GM19043 (cell line): ENCODE measurements around the gene PSAT1.

Experiments
- ATAC-seq: cut with Tn5 transposase; IDR thresholded peaks from one replicate; pipeline ENCODE4 v1.9.1; 2021; ENCODE audit warnings: low read depth; ENCODE audit not compliant: unreplicated experiment

The PSAT1 gene

DNA sequence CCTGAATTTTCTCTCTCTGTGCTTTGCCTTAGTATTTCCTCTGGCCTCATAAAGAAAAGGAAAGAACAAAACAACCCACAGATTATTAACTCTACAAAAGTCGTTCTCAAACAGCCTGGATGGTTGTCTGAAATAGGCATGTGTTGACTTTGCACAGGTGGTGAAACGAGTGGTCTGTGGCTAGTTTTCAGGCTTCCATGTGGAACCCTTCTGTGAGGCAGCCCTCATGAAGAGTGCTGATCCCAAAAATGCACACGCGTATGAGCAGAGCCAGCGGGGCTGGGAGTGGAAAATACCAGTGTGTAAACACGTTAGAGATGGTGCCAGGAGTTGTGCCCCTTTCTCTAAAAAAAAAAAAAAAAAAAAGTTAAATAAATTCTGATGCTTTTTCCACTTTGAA lies 4.9 kb upstream of the PSAT1 start:
- ATAC-seq = no peak

GRCh38 chr9:78292716-78293497 lies 4.0 kb upstream of the PSAT1 start:
- ATAC-seq = no peak

DNA sequence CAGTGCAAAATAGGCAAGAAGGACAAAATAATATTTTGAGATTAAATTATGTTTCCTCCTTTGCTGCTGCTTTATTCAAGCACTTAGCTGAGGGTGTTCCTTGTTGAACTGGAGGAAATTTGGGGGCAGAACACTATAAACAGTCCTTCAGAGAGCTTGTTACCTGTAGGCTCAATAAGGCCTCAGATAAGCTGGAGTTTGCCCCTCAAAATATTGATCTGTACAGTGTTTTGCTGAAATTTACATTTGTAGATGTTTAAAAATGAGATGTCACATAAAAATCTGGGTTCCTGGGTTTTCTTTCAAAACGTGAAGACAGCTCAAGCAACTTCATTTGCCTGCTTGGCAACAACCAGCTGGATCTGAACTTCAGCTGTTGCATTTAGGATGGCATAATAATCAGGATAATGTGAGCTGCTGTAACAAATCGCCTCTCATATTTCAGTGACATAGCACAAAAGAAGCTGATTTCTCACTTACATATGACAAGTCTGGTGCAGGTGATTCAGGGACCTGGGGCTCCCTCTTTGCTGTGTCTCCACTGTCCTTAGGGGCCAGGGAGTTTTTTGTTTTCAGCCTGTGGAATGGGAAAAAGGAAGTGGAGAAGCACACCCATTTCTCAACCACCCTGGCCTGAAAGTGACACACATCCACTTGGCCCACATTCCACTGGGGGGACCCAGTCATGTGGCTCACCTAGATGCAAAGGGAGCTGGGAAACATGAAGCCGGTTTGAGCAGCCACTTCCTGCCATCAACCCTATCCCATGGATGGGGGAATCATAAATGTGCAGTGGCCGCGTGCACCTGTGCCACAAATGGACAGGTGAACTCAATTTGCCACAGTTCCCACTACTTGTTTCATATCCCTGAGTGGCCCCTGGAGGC lies 2.4 kb upstream of the PSAT1 start:
- ATAC-seq = no peak

- ATAC-seq = no peak
Measured at GRCh38 chr9:78295177-78295575, 1.7 kb upstream of the PSAT1 start.

DNA sequence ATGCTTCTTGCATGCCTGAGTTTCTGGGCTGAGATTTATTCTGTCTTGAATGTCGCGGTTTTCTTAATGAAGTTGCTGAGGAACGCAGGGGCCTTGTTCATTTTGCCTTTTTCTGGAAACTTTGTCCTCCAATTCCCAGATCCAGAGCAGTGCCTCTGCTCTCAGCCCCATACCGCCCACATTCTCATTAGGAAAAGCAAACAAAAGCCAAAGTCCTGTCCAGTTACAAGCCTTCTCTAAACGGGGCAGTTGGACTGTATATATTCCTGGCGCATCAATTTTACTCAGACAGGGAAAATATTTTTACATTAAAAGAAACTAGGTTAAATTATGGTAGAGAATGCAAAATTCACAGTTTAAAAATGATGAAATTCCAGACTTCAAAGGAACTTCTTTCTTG lies 1.2 kb upstream of the PSAT1 start:
- no peak for ATAC-seq

- no peak for ATAC-seq
Measured at GRCh38 chr9:78296201-78296892, 578 bp upstream of the PSAT1 start.

DNA sequence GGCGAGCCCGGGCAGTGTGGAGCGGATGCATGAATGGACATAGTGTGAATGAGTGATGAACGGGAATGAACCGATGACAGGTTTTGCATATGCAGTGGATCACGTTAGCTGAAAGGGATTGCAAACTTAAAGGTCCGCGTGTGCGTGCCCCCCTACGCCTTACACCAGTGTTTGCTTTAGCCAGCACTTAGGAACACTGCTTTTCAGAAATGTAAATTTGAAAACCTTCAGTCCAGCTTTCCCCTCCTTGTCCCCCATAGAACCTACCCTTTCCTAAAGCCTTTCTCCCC lies 692 bp downstream of the PSAT1 start:
- peak; percentile 45 for ATAC-seq

DNA sequence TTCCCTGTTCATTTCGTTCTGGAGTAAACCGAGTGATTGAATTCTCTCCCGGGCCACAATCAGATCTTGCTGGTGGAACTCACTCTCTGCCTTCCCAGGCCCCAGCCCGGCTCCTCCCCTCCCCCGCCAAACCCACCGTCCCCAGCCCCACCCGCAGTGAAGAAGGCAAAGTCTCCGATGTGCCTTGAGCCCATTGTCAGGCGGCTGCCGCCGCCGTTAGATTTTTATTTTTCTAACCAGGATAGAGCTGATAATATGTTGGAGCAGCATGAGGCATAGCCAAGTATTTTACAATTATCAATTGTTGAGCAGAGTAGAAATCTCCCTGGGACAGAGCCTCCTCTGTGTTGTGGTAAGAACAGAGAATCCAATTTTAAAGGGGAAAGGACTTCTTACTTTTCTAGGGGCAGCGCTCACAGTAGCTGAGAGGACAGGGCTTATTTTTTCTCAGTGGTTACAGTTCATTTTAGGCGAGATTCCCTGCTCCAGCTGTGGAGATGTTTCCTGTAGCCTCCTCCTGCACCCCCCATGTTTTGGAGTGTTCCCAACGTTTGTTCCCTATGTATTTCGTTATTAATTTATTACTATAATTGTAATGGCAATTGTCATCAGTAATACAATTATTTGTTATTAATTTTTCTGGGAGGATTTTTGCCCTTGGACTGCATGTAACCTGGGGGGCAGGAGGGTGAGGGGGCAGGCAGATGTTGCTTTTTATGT lies 1.3 kb downstream of the PSAT1 start:
- no peak for ATAC-seq

GRCh38 chr9:78300209-78300608 lies 3.3 kb downstream of the PSAT1 start:
- ATAC-seq = no peak

GRCh38 chr9:78301466-78301865 lies 4.5 kb downstream of the PSAT1 start:
- ATAC-seq = no peak

DNA sequence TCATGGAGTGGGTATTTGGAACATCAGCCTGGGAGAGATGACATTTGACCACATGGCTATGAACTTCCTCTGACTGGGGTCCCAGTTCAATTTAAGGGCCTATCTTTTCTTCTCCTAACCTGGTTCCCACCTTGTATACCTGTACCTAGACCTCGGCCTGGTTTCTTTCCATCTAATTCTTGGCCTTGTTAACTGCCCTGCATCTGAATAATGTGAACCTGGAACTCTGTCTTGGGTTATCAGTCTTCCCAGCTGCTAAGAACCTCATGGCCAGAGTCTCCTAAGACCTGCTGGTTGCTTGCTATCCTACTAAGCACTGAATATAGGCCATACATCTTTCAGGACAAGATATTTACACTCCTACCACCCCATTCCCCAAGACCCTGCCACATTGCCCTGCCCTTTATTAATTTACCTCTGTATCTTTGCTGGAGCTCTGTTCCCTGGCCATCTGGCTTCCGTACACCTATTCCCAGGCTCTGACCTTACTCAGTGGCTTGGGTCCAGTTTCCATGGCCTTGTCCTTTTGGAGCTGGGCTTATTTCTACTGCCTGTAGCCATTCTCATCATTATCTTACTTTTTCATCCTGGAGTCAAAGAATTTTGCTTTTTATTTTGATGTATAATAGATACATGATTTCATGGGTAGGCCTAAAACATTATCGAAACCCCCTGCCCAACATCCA lies 6.6 kb downstream of the PSAT1 start:
- ATAC-seq = no peak

- no peak for ATAC-seq
Measured at GRCh38 chr9:78304357-78304756, 7.4 kb downstream of the PSAT1 start.

DNA sequence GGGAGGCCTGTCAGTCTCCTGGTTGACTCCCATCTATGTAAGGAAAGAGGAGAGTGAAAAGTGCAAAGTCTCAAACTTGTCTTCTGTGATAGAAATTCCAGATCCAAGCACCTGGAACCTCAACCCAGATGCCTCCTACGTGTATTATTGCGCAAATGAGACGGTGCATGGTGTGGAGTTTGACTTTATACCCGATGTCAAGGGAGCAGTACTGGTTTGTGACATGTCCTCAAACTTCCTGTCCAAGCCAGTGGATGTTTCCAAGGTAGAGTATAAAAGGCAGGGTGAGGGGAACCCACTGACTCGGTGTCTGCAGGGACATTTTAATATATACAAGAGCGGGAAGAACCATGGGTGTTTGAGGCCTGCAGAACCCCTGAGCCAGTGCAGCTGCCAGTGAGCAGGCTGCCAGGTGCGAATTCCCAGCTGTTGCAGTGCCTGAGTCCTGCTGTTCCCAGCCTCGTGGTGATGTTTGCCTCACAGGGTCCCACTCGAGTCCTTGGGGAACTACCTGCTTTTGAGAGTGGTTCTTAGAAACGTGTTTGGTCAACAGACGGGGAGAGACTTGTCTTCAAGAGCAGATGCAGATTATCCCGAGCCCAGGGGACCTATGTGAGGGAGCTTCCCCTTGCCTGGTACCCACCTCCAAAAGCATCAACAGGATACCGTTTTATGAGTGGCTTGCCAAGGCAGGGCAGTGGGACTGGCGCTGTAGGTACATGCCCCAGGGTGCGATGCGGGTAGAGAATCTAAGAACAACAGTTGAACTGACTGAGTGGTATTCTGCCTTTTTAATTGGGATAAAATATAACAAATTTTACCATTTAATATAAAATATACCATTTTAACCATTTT lies 9.5 kb downstream of the PSAT1 start:
- no peak for ATAC-seq

DNA sequence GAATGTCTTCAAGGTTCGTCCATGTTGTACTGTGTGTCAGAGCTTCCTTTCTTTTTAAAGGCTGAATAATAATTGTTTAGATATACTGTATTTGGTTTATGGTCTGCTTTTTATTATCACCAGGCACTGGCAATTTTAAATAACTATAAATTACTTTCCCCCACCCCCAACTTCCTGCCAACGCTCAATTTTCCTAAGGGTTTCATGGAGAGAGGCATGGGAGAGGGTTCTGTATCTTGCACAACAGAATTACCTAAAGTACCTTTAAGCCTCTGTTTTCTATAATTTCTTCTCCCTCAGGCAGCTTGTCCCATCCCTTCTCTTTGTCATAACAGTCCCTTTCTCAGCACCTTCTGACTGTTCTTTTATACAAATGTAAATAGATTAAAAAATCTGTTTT lies 10.4 kb downstream of the PSAT1 start:
- ATAC-seq = no peak

DNA sequence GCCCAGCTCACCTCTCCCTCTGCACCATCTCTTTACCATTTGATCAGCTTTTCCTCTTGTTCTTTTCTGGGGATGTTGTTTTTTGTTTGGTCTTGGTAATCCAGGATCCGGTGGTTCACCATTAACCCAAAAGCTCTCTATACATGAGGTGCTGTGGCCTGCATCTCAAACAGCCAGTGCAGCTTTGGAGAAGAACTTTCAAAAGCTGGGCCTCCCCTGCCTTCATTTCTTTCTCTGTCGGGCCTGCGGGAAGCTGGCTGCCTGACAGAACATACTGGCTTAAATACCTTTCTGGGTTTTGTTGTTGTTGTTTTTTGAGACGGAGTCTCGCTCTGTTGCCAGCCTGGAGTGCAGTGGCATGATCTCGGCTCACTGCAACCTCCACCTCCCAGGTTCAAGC lies 12.1 kb downstream of the PSAT1 start:
- ATAC-seq = no peak

DNA sequence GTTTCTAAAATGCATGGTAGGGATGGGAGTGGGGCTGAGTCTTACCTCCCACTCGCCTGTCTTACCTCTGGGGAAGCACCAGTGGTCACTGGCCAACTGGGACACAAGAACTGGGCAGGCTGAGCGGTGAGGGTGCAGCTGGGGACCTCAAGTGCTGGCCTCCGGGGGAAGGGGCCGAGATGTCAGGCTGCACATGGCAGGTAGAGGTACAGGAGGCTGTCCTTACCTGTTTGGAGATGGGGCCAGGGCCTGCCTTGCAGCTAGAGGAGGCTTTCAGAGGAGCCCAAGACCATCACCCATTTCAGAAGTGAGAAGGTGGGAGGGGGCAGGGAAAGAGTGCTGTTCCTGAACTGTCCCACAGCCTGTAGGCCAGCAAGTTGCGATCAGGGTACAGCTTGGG lies 14.2 kb downstream of the PSAT1 start:
- ATAC-seq = no peak

DNA sequence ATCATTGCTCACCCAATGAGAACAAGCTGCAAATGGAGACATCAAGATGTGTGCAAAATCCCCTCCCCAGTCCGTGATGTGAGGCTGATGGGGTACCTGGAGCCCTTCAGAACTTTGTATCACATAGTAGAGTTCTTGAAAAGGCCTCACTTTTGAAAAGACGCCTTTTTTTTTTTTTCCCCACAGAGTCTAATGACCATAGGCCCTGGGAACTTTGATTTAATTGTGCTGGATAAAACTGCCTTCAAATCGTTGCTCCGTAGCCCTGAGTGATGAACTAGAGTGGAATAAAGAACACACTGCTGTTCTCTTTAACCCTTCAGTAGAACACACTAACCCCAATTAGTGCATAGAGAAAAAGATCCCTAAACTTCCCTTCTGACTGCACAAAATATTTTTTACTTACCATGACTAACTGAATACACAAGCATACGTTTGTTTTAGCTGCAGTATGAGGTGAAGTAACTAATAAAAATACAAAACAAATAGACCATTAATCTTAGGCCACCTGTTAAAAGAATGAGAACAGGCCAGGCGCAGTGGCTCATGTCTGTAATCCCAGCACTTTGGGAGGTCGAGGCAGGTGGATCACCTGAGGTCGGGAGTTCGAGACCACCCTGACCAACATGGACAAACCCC lies 15.1 kb downstream of the PSAT1 start:
- ATAC-seq = no peak

DNA sequence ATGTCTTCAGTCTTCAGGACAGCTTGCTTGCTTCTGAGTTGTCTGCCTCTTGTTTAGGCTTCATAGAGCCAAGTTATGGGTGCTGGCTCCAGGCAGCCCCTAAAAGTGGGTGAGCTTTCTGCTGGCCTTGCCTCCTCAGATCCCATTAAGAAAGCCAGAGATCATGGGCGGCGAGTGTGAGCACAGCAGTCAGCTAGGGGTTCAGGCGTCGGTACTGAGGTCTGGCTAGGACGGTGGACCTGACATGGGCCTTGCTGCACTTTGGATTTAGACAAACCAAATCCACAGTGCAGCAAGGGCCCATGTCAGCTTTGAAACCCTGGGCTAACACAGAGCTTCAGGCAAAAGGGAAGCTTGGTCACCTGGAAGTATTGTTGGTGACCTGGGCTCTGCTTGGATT lies 17.6 kb downstream of the PSAT1 start:
- no peak for ATAC-seq
